GM19324 (cell line): ENCODE results near the gene FBLN1.
"Not testable (repeated sequence)": the region's sequence is repeated elsewhere in the genome, so short reads cannot be mapped to it uniquely, and the experiment has no call there.

ENCODE experiments used
- ATAC-seq: cut with Tn5 transposase; IDR thresholded peaks from one replicate; pipeline ENCODE4 v1.9.1; 2021; ENCODE audit warnings: mild to moderate bottlenecking, moderate library complexity; ENCODE audit not compliant: unreplicated experiment, low FRiP score

The FBLN1 gene

GRCh38 chr22:45525480-45525879 is 22.8 kb downstream of the FBLN1 start:
- ATAC-seq, result no peak

- no peak for ATAC-seq
Measured at GRCh38 chr22:45526281-45526680, 23.6 kb downstream of the FBLN1 start.

- no peak for ATAC-seq
Measured at GRCh38 chr22:45526768-45527360, 24.2 kb downstream of the FBLN1 start.

GRCh38 chr22:45527456-45527855 is 24.8 kb downstream of the FBLN1 start:
- no peak for ATAC-seq

- no peak for ATAC-seq
Measured at GRCh38 chr22:45528046-45528445, 25.4 kb downstream of the FBLN1 start.

GRCh38 chr22:45529105-45529504 is 26.4 kb downstream of the FBLN1 start:
- no peak for ATAC-seq

GRCh38 chr22:45529971-45530575 is 27.4 kb downstream of the FBLN1 start:
- ATAC-seq, result no peak

- no peak for ATAC-seq
Measured at GRCh38 chr22:45531441-45532234, 29.0 kb downstream of the FBLN1 start.

GRCh38 chr22:45532235-45532631 is 29.6 kb downstream of the FBLN1 start:
- no peak for ATAC-seq

- ATAC-seq, result no peak
Measured at GRCh38 chr22:45533703-45534102, 31.0 kb downstream of the FBLN1 start.

- no peak for ATAC-seq
Measured at GRCh38 chr22:45534339-45535192, 31.9 kb downstream of the FBLN1 start.

GRCh38 chr22:45535290-45535689 is 32.6 kb downstream of the FBLN1 start:
- no peak for ATAC-seq

GRCh38 chr22:45535835-45536234 is 33.2 kb downstream of the FBLN1 start:
- ATAC-seq, result not testable (repeated sequence)

GRCh38 chr22:45537734-45538181 is 35.1 kb downstream of the FBLN1 start:
- no peak for ATAC-seq

GRCh38 chr22:45538281-45538680 is 35.6 kb downstream of the FBLN1 start:
- no peak for ATAC-seq

- ATAC-seq, result no peak
Measured at GRCh38 chr22:45540122-45540521, 37.4 kb downstream of the FBLN1 start.

- ATAC-seq, result no peak
Measured at GRCh38 chr22:45541382-45541979, 38.8 kb downstream of the FBLN1 start.

GRCh38 chr22:45542001-45542520 is 39.4 kb downstream of the FBLN1 start:
- ATAC-seq, result no peak

- not testable (repeated sequence) for ATAC-seq
Measured at GRCh38 chr22:45542736-45543135, 40.1 kb downstream of the FBLN1 start.

GRCh38 chr22:45543243-45543642 is 40.6 kb downstream of the FBLN1 start:
- no peak for ATAC-seq
